ENCODE measurements around the gene FBP2.

FBP2 gene

DNA sequence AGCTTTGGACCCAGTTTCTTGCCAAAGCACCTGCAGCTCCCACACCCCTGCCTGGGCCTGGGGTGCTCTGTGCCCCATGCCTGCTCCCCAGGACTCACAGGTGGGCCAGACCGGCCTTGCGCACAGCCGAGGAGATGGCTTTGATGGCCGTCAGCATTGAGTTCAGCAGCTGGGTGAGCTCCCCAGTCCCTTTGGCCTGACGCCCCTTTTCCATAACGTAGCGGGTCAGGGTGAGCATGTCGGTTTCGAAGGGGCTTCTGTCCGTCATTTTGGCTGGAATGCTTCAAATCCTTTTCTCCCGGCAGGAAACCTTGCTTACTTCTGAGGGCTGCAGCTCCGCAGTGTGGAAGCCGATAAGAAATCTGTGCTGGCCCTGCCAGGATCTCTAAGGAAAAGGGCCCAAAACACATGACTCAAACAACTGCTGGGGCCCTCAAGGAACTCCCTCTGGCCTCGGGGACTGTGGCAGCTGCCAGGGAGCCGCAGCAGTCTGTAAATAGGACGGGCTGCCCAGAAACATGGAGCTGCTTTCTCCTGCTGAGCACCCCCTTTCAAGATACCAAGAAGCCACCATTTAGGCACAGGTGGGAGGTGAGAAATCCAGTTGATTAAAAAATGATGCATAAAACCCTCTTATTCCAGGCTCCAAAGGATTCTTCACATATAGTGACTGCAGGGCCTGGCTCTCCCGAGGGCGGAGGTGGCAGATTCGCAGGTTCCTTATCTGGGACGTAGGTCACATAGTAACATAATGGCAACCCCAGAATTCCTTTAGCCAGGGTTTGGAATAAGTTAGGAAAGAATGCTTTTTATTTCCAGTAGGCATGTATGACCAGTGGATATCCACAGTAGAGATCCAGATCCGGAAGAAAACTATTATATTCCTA is at the start of gene FBP2:
TSS of gene FBP2 (minus strand) at position 366 of the 887 bp plus-strand sequence. CDS start at position 268, 98 bp downstream.
- no peak for DNase-seq (ENCODE audit: low read depth in 1 of 2, low spot score in 1 of 2)

- no peak for DNase-seq (ENCODE audit: low read depth in 1 of 2, low spot score in 1 of 2)
Measured at GRCh38 chr9:94643176-94643575, 49.6 kb upstream of the FBP2 start.

DNA sequence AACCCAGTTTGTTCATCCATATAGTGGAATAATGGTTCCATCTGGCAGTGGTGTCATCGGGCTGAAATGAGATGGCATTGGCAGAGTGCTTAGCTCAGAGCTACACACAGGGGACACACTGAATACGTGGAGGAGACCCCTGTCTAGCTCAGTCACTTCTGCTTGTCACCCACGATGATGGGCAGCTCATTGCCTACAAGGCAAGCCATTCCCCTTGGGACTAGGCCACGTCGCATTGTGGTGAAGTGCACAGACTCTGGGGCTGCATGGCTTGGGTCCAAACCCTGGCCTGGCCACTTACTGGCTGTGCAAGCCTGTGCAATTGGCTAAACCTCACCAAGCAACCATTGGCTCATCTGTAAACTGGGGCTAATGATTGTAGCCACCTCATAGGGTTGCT is 48.9 kb upstream of the FBP2 start:
- no peak for DNase-seq (ENCODE audit: low read depth in 1 of 2, low spot score in 1 of 2)

- DNase-seq (ENCODE audit: low read depth in 1 of 2, low spot score in 1 of 2): no peak
Measured at GRCh38 chr9:94639999-94640376, 46.4 kb upstream of the FBP2 start.

DNA sequence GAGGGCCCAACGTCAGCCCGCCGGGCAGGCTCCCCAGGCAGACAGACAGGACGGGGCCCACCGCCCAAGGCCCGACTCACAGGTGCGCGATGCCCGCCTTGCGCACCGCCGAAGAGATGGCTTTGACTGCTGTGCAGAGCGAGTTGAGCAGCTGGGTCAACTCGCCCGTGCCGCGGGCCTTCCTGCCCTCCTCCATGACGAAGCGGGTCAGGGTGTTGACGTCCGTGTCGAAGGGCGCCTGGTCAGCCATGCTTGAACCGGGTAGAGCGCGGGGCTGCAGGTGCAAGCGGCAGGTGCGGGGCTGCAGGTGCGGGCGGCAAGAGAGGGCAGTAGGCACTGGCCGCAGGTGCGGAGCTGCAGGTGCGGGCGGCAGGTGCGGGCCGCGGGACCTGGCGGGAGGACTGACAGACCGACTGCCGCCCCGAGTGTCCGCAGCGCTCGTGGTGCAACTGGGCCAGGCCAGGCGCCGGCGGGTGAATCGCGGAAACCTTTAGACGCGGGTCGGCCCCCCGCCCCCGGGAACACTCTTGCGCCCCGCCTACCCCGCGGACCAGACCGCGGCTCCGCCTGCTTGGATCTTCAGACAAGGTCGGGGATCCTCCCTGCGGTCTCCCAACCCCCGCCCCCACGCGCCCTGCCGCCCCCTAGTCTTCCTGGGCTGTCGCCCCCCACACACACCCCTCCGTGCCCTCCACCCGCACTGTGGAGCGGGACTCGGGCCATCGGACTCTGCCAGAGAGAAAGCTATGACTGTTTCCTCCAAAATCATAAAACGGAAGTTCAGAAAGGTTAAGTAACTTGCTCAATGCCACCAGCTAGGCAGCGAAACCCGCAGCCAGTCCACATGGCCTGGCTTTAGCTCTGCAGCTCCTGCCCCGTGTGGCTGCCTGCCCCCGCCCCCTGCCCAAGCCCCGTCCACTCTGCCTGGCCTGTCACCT is 45.7 kb upstream of the FBP2 start, which contains the start of gene FBP1:
TSS of gene FBP1 (minus strand) at position 458 of the 938 bp plus-strand sequence. CDS start at position 250, 208 bp downstream.
- DNase-seq (ENCODE audit: low read depth in 1 of 2, low spot score in 1 of 2): no peak

- DNase-seq (ENCODE audit: low read depth in 1 of 2, low spot score in 1 of 2): no peak
Measured at GRCh38 chr9:94638335-94639060, 44.9 kb upstream of the FBP2 start.

- DNase-seq (ENCODE audit: low read depth in 1 of 2, low spot score in 1 of 2): no peak
Measured at GRCh38 chr9:94632737-94633136, 39.1 kb upstream of the FBP2 start.

- no peak for DNase-seq (ENCODE audit: low read depth in 1 of 2, low spot score in 1 of 2)
Measured at GRCh38 chr9:94631599-94631998, 38.0 kb upstream of the FBP2 start.

- DNase-seq (ENCODE audit: low read depth in 1 of 2, low spot score in 1 of 2): no peak
Measured at GRCh38 chr9:94630833-94631232, 37.2 kb upstream of the FBP2 start.

DNA sequence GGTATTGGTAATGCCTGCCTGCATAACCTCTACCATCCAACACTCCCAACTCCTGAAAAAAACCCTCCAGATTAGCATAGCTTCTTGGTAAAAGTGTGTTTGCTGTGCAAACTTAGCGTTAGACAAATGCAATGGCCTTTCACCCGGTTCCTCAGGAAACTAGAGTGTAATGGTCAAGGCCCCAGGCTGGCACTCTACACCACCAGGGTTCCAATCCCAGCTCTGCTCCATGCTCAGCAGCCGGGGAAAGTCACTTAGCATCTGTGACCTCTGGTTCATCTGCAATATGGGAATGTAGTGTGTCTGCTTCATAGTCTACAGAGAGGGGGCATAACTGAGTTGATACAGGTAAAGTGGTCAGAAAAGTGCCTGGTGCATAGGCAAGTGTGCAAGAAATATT is 36.7 kb upstream of the FBP2 start:
- DNase-seq (ENCODE audit: low read depth in 1 of 2, low spot score in 1 of 2): no peak

GRCh38 chr9:94627287-94627686 is 33.7 kb upstream of the FBP2 start:
- no peak for DNase-seq (ENCODE audit: low read depth in 1 of 2, low spot score in 1 of 2)

GRCh38 chr9:94625835-94626234 is 32.2 kb upstream of the FBP2 start:
- no peak for DNase-seq (ENCODE audit: low read depth in 1 of 2, low spot score in 1 of 2)

GRCh38 chr9:94624629-94625028 is 31.0 kb upstream of the FBP2 start:
- DNase-seq (ENCODE audit: low read depth in 1 of 2, low spot score in 1 of 2): no peak

- DNase-seq (ENCODE audit: low read depth in 1 of 2, low spot score in 1 of 2): no peak
Measured at GRCh38 chr9:94623253-94623652, 29.6 kb upstream of the FBP2 start.

GRCh38 chr9:94622087-94622800 is 28.6 kb upstream of the FBP2 start:
- DNase-seq (ENCODE audit: low read depth in 1 of 2, low spot score in 1 of 2): no peak

DNA sequence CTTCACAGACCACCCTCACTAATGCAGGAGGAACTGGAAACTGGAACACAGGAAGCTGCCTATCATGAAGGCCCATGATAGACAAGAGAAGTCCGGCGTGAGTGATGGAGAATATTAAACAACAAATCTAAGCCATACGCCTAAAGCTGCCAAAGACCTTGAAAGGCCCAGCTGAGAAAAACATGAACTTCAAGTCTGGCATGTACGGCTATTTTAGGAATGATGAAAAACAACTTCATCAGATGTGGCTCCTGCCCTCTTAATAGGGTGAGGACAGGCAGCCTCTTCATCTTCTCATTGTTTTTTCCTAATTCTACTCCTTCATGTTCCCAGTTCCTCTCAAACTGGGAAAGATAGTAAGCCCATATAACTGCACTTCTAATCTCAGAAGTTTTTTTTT is 25.4 kb upstream of the FBP2 start:
- DNase-seq (ENCODE audit: low read depth in 1 of 2, low spot score in 1 of 2): no peak

DNA sequence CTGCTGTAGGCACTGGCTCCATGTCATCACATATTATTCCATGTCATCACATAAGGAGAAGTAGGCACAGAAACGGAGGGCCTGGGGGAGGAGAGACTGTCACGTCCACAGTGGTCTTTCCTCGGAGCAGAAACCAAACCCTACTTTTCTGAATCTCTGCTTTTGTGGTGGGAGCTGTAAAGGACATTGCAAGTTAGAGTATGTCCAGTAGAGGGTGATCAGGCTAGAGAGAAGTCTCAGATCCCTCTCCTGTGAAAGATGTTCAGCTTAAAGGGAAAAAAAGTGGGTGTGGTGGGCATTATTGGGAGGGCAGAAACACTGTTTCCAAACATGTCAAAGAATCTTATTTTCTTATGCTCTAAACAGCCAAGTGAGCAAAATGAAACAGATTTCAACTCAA is 19.4 kb upstream of the FBP2 start:
- DNase-seq (ENCODE audit: low read depth in 1 of 2, low spot score in 1 of 2): no peak

DNA sequence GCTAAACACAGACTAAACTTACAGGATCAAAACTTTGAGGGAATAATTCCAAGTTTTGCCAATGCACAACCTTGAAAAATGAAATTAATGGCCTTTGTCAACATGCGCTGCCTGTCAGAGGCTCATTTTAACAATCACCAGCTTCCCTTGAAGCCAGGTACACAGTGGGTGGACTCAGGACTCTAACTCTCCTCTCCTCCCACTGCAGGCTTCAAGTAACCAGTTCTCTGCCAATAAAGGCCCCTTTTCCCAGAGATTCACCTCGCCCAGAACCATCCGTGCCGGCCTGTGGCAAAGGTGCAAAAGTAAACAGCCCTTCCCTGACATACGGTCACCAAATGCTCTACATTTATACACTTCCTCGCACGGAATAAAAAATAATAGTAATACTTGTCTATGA is 18.4 kb upstream of the FBP2 start:
- no peak for DNase-seq (ENCODE audit: low read depth in 1 of 2, low spot score in 1 of 2)

- DNase-seq (ENCODE audit: low read depth in 1 of 2, low spot score in 1 of 2): peak in 1 of 2 donors; percentile 55
Measured at GRCh38 chr9:94611638-94612068, 18.0 kb upstream of the FBP2 start.

DNA sequence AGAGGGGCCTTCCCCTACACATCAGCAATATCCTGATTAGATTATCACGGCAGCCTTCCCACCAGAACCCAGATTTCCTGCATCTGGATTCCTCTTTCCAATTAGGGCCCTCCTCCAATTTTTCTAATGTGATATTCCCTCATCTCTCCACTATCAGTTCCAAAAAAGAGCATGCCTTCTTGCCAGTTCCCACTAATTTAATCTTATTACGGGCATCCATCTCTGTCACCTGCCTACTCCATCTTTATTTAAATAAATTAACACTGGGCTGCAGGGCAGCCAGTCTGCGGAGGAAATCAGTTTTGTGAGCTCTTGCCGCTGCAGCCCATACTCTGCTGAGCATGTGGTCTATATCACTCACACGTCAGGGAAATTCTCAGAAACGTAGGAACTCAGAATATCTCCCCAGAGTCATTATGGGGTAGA is 16.6 kb upstream of the FBP2 start:
- no peak for DNase-seq (ENCODE audit: low read depth in 1 of 2, low spot score in 1 of 2)

- no peak for DNase-seq (ENCODE audit: low read depth in 1 of 2, low spot score in 1 of 2)
Measured at GRCh38 chr9:94607423-94607691, 13.7 kb upstream of the FBP2 start.
